ACC112 (cell line): ENCODE results near the gene CDCA8.

Experiments
- H2AFZ ChIP-seq: fragments of 200-600 bp; sonication (generic); one replicate; pipeline ENCODE4 v1.6.0; 2017; ENCODE audit warnings: antibody characterized with exemption, low read length; ENCODE audit not compliant: unreplicated experiment
- H3K27ac ChIP-seq: fragments of 200-600 bp; sonication (generic); 2 replicates; pipeline ENCODE4 v1.5.1; 2014; ENCODE audit warnings: low read depth, mild to moderate bottlenecking, antibody characterized with exemption, low read length, moderate library complexity
- H3K27me3 ChIP-seq: fragments of 200-600 bp; sonication (generic); 2 replicates; pipeline ENCODE4 v1.6.1; 2014; ENCODE audit warnings: mild to moderate bottlenecking, antibody characterized with exemption, low read length, moderate library complexity, mixed read lengths; ENCODE audit not compliant: insufficient read depth
- H3K36me3 ChIP-seq: fragments of 200-600 bp; sonication (generic); 2 replicates; pipeline ENCODE4 v1.6.1; 2016; ENCODE audit warnings: mild to moderate bottlenecking, antibody characterized with exemption, low read length, moderate library complexity, mixed read lengths; ENCODE audit not compliant: insufficient read depth
- H3K4me1 ChIP-seq: fragments of 200-600 bp; sonication (generic); one replicate; pipeline ENCODE4 v1.6.1; 2016; ENCODE audit warnings: low read length, mixed read lengths; ENCODE audit not compliant: insufficient read depth, unreplicated experiment, control insufficient read depth
- H3K4me3 ChIP-seq: fragments of 200-600 bp; sonication (generic); 2 replicates; pipeline ENCODE4 v1.5.1; 2014; ENCODE audit warnings: mild to moderate bottlenecking, low read depth, low read length
- H3K79me2 ChIP-seq: fragments of 200-600 bp; sonication (generic); one replicate; pipeline ENCODE4 v1.6.0; 2016; ENCODE audit warnings: low read length; ENCODE audit not compliant: control insufficient read depth, unreplicated experiment, insufficient read depth

Gene CDCA8

GRCh38 chr1:37722181-37723071 is 30.1 kb downstream of the CDCA8 start:
- no peaks in the 10 kb centered on the region for H3K79me2 ChIP-seq
- H3K36me3 ChIP-seq = no peaks in the 10 kb centered on the region
- no peak overlapping the region for H3K4me3 ChIP-seq
- no peaks in the 10 kb centered on the region for H3K4me1 ChIP-seq
- H3K27ac ChIP-seq = no peak overlapping the region
- H3K27me3 ChIP-seq = peaks cover 25% of the 10 kb centered on the region
- no peak overlapping the region for H2AFZ ChIP-seq

DNA sequence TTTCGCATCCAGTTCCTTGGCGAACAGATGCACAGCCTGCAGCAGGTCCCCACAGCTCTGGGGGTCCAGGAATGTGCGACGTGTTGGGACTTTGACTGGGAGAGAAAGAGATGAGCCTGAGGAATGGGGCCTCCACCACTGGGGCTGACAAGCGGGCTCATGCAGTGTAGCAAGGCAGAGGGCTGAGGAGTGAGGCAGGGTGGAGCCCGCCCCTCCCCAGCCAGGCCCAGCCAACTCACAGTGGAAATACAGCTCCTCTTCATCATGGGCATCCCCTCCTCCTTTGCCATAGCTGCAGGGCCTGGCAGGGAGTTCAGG is 30.7 kb downstream of the CDCA8 start:
- H3K4me1 ChIP-seq = no peaks in the 10 kb centered on the region
- no peak overlapping the region for H3K4me3 ChIP-seq

DNA sequence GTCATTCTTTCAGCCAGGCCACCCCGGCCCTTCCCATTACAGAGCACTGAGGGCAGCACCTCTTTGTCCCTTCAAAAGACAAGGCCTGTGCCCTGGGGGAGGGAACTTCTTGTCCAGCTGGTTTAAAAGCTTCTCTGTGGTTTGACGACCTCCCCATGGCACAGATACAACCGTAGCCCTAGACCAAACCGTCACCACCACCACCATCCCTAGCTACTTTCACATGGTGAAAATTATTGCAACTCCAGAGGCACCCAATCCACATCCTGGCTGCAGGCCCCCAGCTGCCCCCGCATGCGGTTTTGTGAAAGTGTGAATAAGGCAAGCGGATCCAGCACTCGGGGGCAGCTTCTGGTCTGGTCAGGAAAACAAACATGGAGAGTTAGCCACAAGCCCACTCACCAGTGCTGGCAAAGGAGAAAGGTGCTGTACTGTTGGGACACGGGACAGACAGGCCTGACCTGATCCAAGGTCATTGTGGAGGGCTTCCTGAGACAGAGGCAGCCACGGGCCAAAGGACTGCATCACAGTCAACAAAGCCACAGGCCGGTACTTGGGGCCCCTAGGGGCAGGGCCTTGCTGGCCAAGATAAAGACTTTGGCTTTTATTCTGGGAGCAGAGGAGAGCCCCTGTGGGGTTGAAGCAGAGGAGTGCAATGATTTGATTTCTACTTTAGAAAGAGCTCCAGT is 31.2 kb downstream of the CDCA8 start:
- Histone ChIP-seq H3K27me3 (peaks cover 36% of the 10 kb centered on the region), H3K4me3 (no peak overlapping the region)

More for the DNA sequence above, 30.7 kb downstream of the CDCA8 start:
- Histone ChIP-seq H3K27me3 (peaks cover 31% of the 10 kb centered on the region), H3K36me3 (no peaks in the 10 kb centered on the region), H2AFZ (no peak overlapping the region), H3K79me2 (no peaks in the 10 kb centered on the region), H3K27ac (no peak overlapping the region)

GRCh38 chr1:37724575-37724974 is 32.3 kb downstream of the CDCA8 start:
- Histone ChIP-seq H3K4me3 (no peak overlapping the region), H3K79me2 (no peaks in the 10 kb centered on the region), H3K27me3 (peaks cover 47% of the 10 kb centered on the region), H2AFZ (no peak overlapping the region), H3K4me1 (no peaks in the 10 kb centered on the region), H3K27ac (no peak overlapping the region), H3K36me3 (no peaks in the 10 kb centered on the region)

More for the DNA sequence above, 31.2 kb downstream of the CDCA8 start:
- H3K36me3 ChIP-seq = no peaks in the 10 kb centered on the region
- no peaks in the 10 kb centered on the region for H3K79me2 ChIP-seq
- no peak overlapping the region for H3K27ac ChIP-seq
- H2AFZ ChIP-seq = no peak overlapping the region
- no peaks in the 10 kb centered on the region for H3K4me1 ChIP-seq

GRCh38 chr1:37725851-37726613 is 33.7 kb downstream of the CDCA8 start:
- Histone ChIP-seq H3K27me3 (peaks cover 56% of the 10 kb centered on the region), H3K27ac (no peak overlapping the region), H3K4me3 (no peak overlapping the region)

GRCh38 chr1:37726751-37727585 is 34.7 kb downstream of the CDCA8 start:
- Histone ChIP-seq H3K4me1 (no peaks in the 10 kb centered on the region), H3K79me2 (no peaks in the 10 kb centered on the region), H3K4me3 (no peak overlapping the region), H2AFZ (no peak overlapping the region), H3K27ac (no peak overlapping the region), H3K36me3 (no peaks in the 10 kb centered on the region), H3K27me3 (peaks cover 56% of the 10 kb centered on the region)

More at GRCh38 chr1:37725851-37726613, 33.7 kb downstream of the CDCA8 start:
- Histone ChIP-seq H3K36me3 (no peaks in the 10 kb centered on the region), H2AFZ (no peak overlapping the region), H3K79me2 (no peaks in the 10 kb centered on the region), H3K4me1 (no peaks in the 10 kb centered on the region)

- Histone ChIP-seq H2AFZ (no peak overlapping the region), H3K4me1 (no peaks in the 10 kb centered on the region), H3K36me3 (no peaks in the 10 kb centered on the region), H3K4me3 (no peak overlapping the region), H3K79me2 (no peaks in the 10 kb centered on the region), H3K27ac (no peak overlapping the region), H3K27me3 (peaks cover 59% of the 10 kb centered on the region)
These were observed 36.1 kb downstream of the CDCA8 start for GRCh38 chr1:37728416-37728815.

GRCh38 chr1:37730376-37730775 is 38.1 kb downstream of the CDCA8 start:
- Histone ChIP-seq H3K36me3 (no peaks in the 10 kb centered on the region), H3K4me1 (no peaks in the 10 kb centered on the region), H3K27me3 (peaks cover 69% of the 10 kb centered on the region), H2AFZ (no peak overlapping the region), H3K4me3 (no peak overlapping the region), H3K79me2 (no peaks in the 10 kb centered on the region), H3K27ac (no peak overlapping the region)

- no peaks in the 10 kb centered on the region for H3K79me2 ChIP-seq
- no peak overlapping the region for H3K4me3 ChIP-seq
- no peak overlapping the region for H3K27ac ChIP-seq
- peaks cover 65% of the 10 kb centered on the region for H3K27me3 ChIP-seq
- no peaks in the 10 kb centered on the region for H3K36me3 ChIP-seq
- H2AFZ ChIP-seq = no peak overlapping the region
- no peaks in the 10 kb centered on the region for H3K4me1 ChIP-seq
These were observed 39.1 kb downstream of the CDCA8 start for GRCh38 chr1:37731312-37732019.
